Kidney (tissue), 14 donors: ENCODE measurements around the gene CCR9. TPM values are rescaled to one million over a fixed set of nuclear protein-coding genes. Genes with fewer than 3 reads are reported as not detected.

Experiments
- DNase-seq, 5 donors: peaks; one replicate each; pipeline ENCODE4 v3.0.0-alpha.2; 2013 to 2020
- FAIRE-seq: peaks from 2 replicates; lab custom pipeline; 2012; peaks lifted over from hg19 to GRCh38; lab: Jason Lieb, UNC
- H3K27ac ChIP-seq, 2 donors: one replicate each; pipeline ENCODE4 v1.7.0; 2013; ENCODE audit warnings: low read depth in 2 of 2, low read length in 2 of 2, inconsistent platforms in 1 of 2
- H3K27me3 ChIP-seq: one replicate; pipeline ENCODE4 v1.7.1; 2013; ENCODE audit warnings: low read length, inconsistent platforms; ENCODE audit not compliant: control insufficient read depth, insufficient read depth
- H3K36me3 ChIP-seq, 3 donors: one replicate each; pipeline versions ENCODE4 v1.7.0 to v1.7.1; 2013; ENCODE audit warnings: low read length in 3 of 3, control low read depth in 1 of 3, inconsistent platforms in 1 of 3; ENCODE audit not compliant: insufficient read depth in 3 of 3, control insufficient read depth in 2 of 3
- H3K4me1 ChIP-seq, 3 donors: one replicate each; pipeline versions ENCODE4 v1.7.0 to v1.7.1; 2013; ENCODE audit warnings: low read length in 3 of 3, inconsistent platforms in 1 of 3, low read depth in 1 of 3; ENCODE audit not compliant: control insufficient read depth in 2 of 3, insufficient read depth in 2 of 3
- H3K4me3 ChIP-seq, 3 donors: one replicate each; pipeline versions ENCODE4 v1.7.0 to v1.8.1; 2013; ENCODE audit warnings: low read length in 3 of 3, control low read depth in 1 of 3, inconsistent platforms in 1 of 3
- H3K9ac ChIP-seq, 3 donors: one replicate each; pipeline versions ENCODE4 v1.7.0 to v1.7.1; 2013; ENCODE audit warnings: low read length in 3 of 3, control low read depth in 1 of 3, inconsistent platforms in 1 of 3
- H3K9me3 ChIP-seq, 3 donors: one replicate each; pipeline versions ENCODE4 v1.7.0 to v1.7.1; 2013; ENCODE audit warnings: low read length in 3 of 3, control low read depth in 1 of 3, inconsistent platforms in 1 of 3; ENCODE audit not compliant: control insufficient read depth in 2 of 3, insufficient read depth in 1 of 3
- intact Hi-C: fragments of 100-400 bp; cut with DNase I; formaldehyde crosslinking; loops from one replicate; pipeline ENCODE4 v1.11.1; 2022
- polyA plus RNA-seq: library from polyadenylated mRNA; stranded (reverse); fragments of 350-450 nt; fragmentation: Illumina TruSeq; extraction: RNeasy Lipid Tissue Mini Kit (QIAGEN cat#74804); gene quantifications from one replicate; pipeline ENCODE4 v1.2.3, GENCODE V29; 2014; ENCODE audit warnings: low read depth, low replicate concordance; ENCODE audit not compliant: insufficient read depth
- total RNA-seq: library from RNA; stranded (reverse); fragmentation: NEBNext Ultra II Directional; extraction: Animal tissue kit (Norgen Biotek cat#: 25700); gene quantifications from one replicate; pipeline ENCODE4 v1.2.1, GENCODE V29; 2021
- TF ChIP-seq, protein P1 (sequence below): IDR thresholded peaks from 3 replicates; pipeline ENCODE4 v1.5.1; 2012; ENCODE audit warnings: mild to moderate bottlenecking, moderate library complexity, borderline replicate concordance; ENCODE audit not compliant: insufficient read depth; ENCODE audit errors: extremely low read depth
- donor health status: control.
- donor health status: control.
- donor health status: control.
- donor health status: control.
- donor health status: control.
- donor health status: DM: yes; HTN: yes; CAD: no.
- donor health status: Normal renal cell carcinoma (clear cell type).

Gene CCR9
- total and polyA plus RNA-seq, 2 donors from 2014 or later, result 0.22 to 0.43 TPM

GRCh38 chr3:45873036-45873435 lies 13.3 kb upstream of the CCR9 start:
- DNase-seq, result no peak
- intact Hi-C loops, result no loop called here
- H3K9me3 ChIP-seq, result no peaks in the 10 kb centered on the region
- no peaks in the 10 kb centered on the region for H3K4me1 ChIP-seq
- H3K4me3 ChIP-seq, result no peak overlapping the region
- H3K27ac ChIP-seq, result no peak overlapping the region
- H3K9ac ChIP-seq, result no peak overlapping the region
- no peak for FAIRE-seq
- TF ChIP-seq, protein P1, sequence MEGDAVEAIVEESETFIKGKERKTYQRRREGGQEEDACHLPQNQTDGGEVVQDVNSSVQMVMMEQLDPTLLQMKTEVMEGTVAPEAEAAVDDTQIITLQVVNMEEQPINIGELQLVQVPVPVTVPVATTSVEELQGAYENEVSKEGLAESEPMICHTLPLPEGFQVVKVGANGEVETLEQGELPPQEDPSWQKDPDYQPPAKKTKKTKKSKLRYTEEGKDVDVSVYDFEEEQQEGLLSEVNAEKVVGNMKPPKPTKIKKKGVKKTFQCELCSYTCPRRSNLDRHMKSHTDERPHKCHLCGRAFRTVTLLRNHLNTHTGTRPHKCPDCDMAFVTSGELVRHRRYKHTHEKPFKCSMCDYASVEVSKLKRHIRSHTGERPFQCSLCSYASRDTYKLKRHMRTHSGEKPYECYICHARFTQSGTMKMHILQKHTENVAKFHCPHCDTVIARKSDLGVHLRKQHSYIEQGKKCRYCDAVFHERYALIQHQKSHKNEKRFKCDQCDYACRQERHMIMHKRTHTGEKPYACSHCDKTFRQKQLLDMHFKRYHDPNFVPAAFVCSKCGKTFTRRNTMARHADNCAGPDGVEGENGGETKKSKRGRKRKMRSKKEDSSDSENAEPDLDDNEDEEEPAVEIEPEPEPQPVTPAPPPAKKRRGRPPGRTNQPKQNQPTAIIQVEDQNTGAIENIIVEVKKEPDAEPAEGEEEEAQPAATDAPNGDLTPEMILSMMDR, result no peak
- H3K36me3 ChIP-seq, result no peaks in the 10 kb centered on the region
- no peaks in the 10 kb centered on the region for H3K27me3 ChIP-seq

- no peak overlapping the region for H3K9ac ChIP-seq
- DNase-seq (no peak), FAIRE-seq (no peak)
- intact Hi-C loops, result no loop called here
- TF ChIP-seq, protein P1, result no peak
- H3K4me3 ChIP-seq, result no peak overlapping the region
- no peaks in the 10 kb centered on the region for H3K4me1 ChIP-seq
- no peaks in the 10 kb centered on the region for H3K36me3 ChIP-seq
- no peaks in the 10 kb centered on the region for H3K27me3 ChIP-seq
- no peak overlapping the region for H3K27ac ChIP-seq
- H3K9me3 ChIP-seq, result no peaks in the 10 kb centered on the region
Measured at GRCh38 chr3:45873638-45874037, 12.7 kb upstream of the CCR9 start.

GRCh38 chr3:45874677-45875346 lies 11.5 kb upstream of the CCR9 start:
- Histone ChIP-seq H3K27me3 (no peaks in the 10 kb centered on the region), H3K36me3 (no peaks in the 10 kb centered on the region), H3K4me1 (no peaks in the 10 kb centered on the region), H3K9ac (no peak overlapping the region), H3K4me3 (no peak overlapping the region), H3K9me3 (no peaks in the 10 kb centered on the region), H3K27ac (no peak overlapping the region)
- TF ChIP-seq, protein P1, result no peak
- intact Hi-C loops, result no loop called here
- DNase-seq (no peak), FAIRE-seq (no peak)

DNA sequence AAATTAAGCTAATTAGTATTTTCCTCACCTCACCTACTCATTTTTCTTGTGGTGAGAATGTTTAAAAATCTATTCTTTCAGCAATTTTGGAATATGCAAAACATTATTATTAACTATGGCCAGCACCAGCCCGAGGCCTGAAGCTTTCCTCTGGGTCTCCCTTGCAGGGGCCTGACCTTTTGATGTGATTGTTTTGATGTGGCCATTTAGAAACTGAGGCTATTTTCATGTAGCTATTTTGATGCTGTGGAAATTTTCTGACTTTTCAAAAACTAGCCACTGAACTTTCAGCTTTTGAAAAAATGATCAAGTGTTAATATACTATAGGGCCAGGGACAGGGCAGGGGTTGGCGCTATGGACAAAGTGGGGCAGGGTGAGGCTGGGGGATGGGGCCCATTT lies 8.2 kb upstream of the CCR9 start:
- intact Hi-C loops, result no loop called here
- Histone ChIP-seq H3K9ac (no peak overlapping the region), H3K4me1 (no peaks in the 10 kb centered on the region), H3K9me3 (no peaks in the 10 kb centered on the region), H3K4me3 (no peak overlapping the region), H3K36me3 (no peaks in the 10 kb centered on the region), H3K27me3 (no peaks in the 10 kb centered on the region), H3K27ac (no peak overlapping the region)
- no peak for DNase-seq
- TF ChIP-seq, protein P1, result no peak
- FAIRE-seq, result no peak
